ENCODE measurements around the gene KIFC3.

Gene KIFC3

DNA sequence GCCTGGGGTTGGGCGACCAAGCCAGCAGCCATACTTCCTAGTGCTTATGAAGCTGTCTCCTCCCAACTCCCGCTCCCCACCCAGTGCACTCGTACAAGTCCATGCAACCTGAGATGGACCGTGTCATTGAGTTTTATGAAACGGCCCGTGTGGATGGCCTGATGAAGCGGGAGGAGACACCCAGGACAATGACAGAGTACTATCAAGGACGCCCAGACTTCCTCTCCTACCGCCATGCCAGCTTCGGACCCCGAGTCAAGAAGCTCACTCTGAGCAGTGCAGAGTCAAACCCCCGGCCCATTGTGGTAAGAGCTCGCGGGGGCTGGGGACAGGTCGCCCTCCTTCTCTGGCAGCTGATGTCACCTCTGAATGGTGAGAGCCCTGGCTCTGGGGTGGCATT, 77.8 kb downstream of the KIFC3 start:
- H3K4me2 ChIP-seq (ENCODE audit: low read depth, low read length), result no peak overlapping the region
- H3K9me3 ChIP-seq (replicated peaks; ENCODE audit: insufficient read depth, low read length), result no peaks in the 10 kb centered on the region
- H3K79me2 ChIP-seq (ENCODE audit: low read length), result no peaks in the 10 kb centered on the region
- H3K27ac ChIP-seq (ENCODE audit: low read length), result no peak overlapping the region
- TF ChIP-seq, protein P1, sequence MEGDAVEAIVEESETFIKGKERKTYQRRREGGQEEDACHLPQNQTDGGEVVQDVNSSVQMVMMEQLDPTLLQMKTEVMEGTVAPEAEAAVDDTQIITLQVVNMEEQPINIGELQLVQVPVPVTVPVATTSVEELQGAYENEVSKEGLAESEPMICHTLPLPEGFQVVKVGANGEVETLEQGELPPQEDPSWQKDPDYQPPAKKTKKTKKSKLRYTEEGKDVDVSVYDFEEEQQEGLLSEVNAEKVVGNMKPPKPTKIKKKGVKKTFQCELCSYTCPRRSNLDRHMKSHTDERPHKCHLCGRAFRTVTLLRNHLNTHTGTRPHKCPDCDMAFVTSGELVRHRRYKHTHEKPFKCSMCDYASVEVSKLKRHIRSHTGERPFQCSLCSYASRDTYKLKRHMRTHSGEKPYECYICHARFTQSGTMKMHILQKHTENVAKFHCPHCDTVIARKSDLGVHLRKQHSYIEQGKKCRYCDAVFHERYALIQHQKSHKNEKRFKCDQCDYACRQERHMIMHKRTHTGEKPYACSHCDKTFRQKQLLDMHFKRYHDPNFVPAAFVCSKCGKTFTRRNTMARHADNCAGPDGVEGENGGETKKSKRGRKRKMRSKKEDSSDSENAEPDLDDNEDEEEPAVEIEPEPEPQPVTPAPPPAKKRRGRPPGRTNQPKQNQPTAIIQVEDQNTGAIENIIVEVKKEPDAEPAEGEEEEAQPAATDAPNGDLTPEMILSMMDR (IDR thresholded peaks at IDR 0.05; ENCODE audit: low read length), result no peak
- TF ChIP-seq EZH2phosphoT487 (IDR thresholded peaks at IDR 0.05; ENCODE audit: low read length) (no peak), EZH2 (optimal IDR thresholded peaks at IDR 0.05; ENCODE audit: low read depth, low read length) (no peak)
- no peaks in the 10 kb centered on the region for H3K9me2 ChIP-seq (replicated peaks; ENCODE audit: insufficient read depth, low read length)
- H2AFZ ChIP-seq (ENCODE audit: low read length), result no peak overlapping the region
- no peaks in the 10 kb centered on the region for H4K20me1 ChIP-seq (ENCODE audit: insufficient read depth, low read length)
- no peaks in the 10 kb centered on the region for H3K4me1 ChIP-seq (ENCODE audit: low read length)
- H3K36me3 ChIP-seq (replicated peaks; ENCODE audit: insufficient read depth, low read length), result no peaks in the 10 kb centered on the region
- H3K27me3 ChIP-seq (replicated peaks; ENCODE audit: insufficient read depth, low read length), result peaks cover 17% of the 10 kb centered on the region; the same call in 1 of the 2 replicates
- H3K9ac ChIP-seq (ENCODE audit: low read length), result no peak overlapping the region
- no peak overlapping the region for H3K4me3 ChIP-seq (ENCODE audit: low read length)
- no peak for DNase-seq
- no peaks in the 10 kb centered on the region for H3F3A ChIP-seq (ENCODE audit: insufficient read depth, low read length)

DNA sequence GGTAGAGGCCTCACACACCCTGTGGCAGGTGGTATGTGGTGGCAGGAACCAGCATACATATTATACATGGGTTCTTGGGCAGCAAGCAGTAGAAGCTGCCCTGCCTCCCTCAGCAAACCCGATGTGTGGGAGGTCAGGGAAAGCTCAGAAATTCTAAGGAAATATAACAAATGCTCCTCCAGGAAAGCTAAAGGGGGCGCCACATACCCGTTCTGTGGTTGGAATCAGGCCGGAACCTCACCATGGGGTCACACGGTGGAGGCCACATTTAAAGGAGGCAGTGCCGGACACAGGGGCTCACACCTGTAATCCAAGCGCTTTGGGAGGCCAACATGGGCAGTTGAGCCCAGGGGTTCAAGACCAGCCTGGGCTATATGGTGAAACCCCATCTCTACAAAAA, 79.1 kb downstream of the KIFC3 start:
- Histone ChIP-seq H3K27ac (ENCODE audit: low read length) (no peak overlapping the region), H3K36me3 (replicated peaks; ENCODE audit: insufficient read depth, low read length) (no peaks in the 10 kb centered on the region), H3K9ac (ENCODE audit: low read length) (no peak overlapping the region), H3K27me3 (replicated peaks; ENCODE audit: insufficient read depth, low read length) (peaks cover 17% of the 10 kb centered on the region; the same call in 1 of the 2 replicates), H2AFZ (ENCODE audit: low read length) (no peak overlapping the region), H4K20me1 (ENCODE audit: insufficient read depth, low read length) (no peaks in the 10 kb centered on the region), H3K4me3 (ENCODE audit: low read length) (no peak overlapping the region), H3K79me2 (ENCODE audit: low read length) (no peaks in the 10 kb centered on the region), H3K4me2 (ENCODE audit: low read depth, low read length) (no peak overlapping the region), H3K4me1 (ENCODE audit: low read length) (no peaks in the 10 kb centered on the region), H3F3A (ENCODE audit: insufficient read depth, low read length) (no peaks in the 10 kb centered on the region), H3K9me3 (replicated peaks; ENCODE audit: insufficient read depth, low read length) (no peaks in the 10 kb centered on the region), H3K9me2 (replicated peaks; ENCODE audit: insufficient read depth, low read length) (no peaks in the 10 kb centered on the region)
- TF ChIP-seq, protein P1 (IDR thresholded peaks at IDR 0.05; ENCODE audit: low read length), result no peak
- TF ChIP-seq EZH2phosphoT487 (IDR thresholded peaks at IDR 0.05; ENCODE audit: low read length) (no peak), EZH2 (optimal IDR thresholded peaks at IDR 0.05; ENCODE audit: low read depth, low read length) (no peak)
- DNase-seq, result no peak

DNA sequence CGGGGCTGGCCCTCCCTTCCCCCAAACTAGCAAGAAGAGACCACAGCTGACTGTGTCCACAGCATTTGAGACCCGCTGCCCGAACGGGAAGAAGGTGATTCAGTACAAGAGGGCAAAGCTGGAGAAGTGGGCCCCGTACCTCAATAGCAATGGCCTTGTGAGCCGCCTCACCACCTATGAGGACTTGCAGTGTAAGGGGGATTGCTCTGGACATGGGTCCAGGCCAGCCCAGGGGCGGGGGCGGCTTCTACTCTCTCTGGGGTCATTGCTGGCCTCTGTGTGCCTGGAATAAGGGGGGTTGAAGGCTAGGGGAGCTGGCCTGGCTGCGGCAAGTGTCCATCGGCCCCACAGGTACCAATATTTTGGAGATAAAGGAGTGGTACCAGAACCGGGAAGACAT, 79.6 kb downstream of the KIFC3 start:
- Histone ChIP-seq H3K9ac (ENCODE audit: low read length) (no peak overlapping the region), H3F3A (ENCODE audit: insufficient read depth, low read length) (no peaks in the 10 kb centered on the region), H3K79me2 (ENCODE audit: low read length) (no peaks in the 10 kb centered on the region), H3K27ac (ENCODE audit: low read length) (no peak overlapping the region), H3K4me2 (ENCODE audit: low read depth, low read length) (no peak overlapping the region), H2AFZ (ENCODE audit: low read length) (no peak overlapping the region), H3K36me3 (replicated peaks; ENCODE audit: insufficient read depth, low read length) (no peaks in the 10 kb centered on the region), H3K27me3 (replicated peaks; ENCODE audit: insufficient read depth, low read length) (peaks cover 17% of the 10 kb centered on the region; the same call in 1 of the 2 replicates), H3K9me3 (replicated peaks; ENCODE audit: insufficient read depth, low read length) (no peaks in the 10 kb centered on the region), H3K9me2 (replicated peaks; ENCODE audit: insufficient read depth, low read length) (no peaks in the 10 kb centered on the region), H4K20me1 (ENCODE audit: insufficient read depth, low read length) (no peaks in the 10 kb centered on the region), H3K4me1 (ENCODE audit: low read length) (no peaks in the 10 kb centered on the region), H3K4me3 (ENCODE audit: low read length) (no peak overlapping the region)
- TF ChIP-seq, protein P1 (IDR thresholded peaks at IDR 0.05; ENCODE audit: low read length), result no peak
- TF ChIP-seq EZH2 (optimal IDR thresholded peaks at IDR 0.05; ENCODE audit: low read depth, low read length) (no peak), EZH2phosphoT487 (IDR thresholded peaks at IDR 0.05; ENCODE audit: low read length) (no peak)
- DNase-seq, result no peak
